ENCODE measurements around the gene CASQ1. TPM values are rescaled to one million over a fixed set of nuclear protein-coding genes. Genes with fewer than 3 reads are reported as not detected.

CASQ1 gene
- total and polyA plus RNA-seq, 3 donors from 2014 or later: 3.4 to 10.2 (median 5.6) TPM

- intact Hi-C loops (cut with DNase I; ENCODE audit: low total_unique reads): no loop called here
- WGBS, 2 donors: 85 to 87% methylated on average over 5 of the region's 5 CpGs
These were observed 34.0 kb upstream of the CASQ1 start for GRCh38 chr1:160156361-160156760.

DNA sequence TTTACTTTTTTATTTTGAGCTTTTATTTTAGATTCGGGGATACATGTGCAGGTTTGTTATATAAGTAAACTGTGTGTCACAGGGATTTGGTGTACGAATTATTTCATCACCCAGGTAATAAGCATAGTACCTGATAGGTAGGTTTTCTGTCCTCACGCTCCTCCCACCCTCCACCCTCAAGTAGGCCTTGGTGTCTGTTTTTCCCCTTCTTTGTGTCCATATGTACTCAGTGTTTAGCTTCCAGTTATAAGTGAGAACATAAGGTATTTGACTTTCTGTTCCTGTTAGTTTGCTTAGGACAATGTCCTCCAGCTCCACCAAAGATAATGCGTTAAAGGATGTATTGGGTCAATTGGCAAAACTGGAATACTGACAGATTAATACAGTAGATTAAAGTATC is 33.2 kb upstream of the CASQ1 start:
- H3K36me3 ChIP-seq (ENCODE audit: low read depth, missing control alignments): no peaks in the 10 kb centered on the region
- no peak overlapping the region for H3K27ac ChIP-seq
- intact Hi-C loops (cut with DNase I; ENCODE audit: low total_unique reads): no loop called here
- peaks cover 5% of the 10 kb centered on the region for H3K4me1 ChIP-seq
- no peak overlapping the region for H3K4me3 ChIP-seq
- no peak for TF ChIP-seq POLR2A (IDR thresholded peaks at IDR 0.05)
- TF ChIP-seq, protein P1, sequence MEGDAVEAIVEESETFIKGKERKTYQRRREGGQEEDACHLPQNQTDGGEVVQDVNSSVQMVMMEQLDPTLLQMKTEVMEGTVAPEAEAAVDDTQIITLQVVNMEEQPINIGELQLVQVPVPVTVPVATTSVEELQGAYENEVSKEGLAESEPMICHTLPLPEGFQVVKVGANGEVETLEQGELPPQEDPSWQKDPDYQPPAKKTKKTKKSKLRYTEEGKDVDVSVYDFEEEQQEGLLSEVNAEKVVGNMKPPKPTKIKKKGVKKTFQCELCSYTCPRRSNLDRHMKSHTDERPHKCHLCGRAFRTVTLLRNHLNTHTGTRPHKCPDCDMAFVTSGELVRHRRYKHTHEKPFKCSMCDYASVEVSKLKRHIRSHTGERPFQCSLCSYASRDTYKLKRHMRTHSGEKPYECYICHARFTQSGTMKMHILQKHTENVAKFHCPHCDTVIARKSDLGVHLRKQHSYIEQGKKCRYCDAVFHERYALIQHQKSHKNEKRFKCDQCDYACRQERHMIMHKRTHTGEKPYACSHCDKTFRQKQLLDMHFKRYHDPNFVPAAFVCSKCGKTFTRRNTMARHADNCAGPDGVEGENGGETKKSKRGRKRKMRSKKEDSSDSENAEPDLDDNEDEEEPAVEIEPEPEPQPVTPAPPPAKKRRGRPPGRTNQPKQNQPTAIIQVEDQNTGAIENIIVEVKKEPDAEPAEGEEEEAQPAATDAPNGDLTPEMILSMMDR (IDR thresholded peaks at IDR 0.05): no peak
- WGBS, 2 donors: 77 to 85% methylated on average over 4 of the region's 4 CpGs
- DNase-seq: no peak
- H3K9me3 ChIP-seq: no peaks in the 10 kb centered on the region
- H3K27me3 ChIP-seq: no peaks in the 10 kb centered on the region

More at GRCh38 chr1:160156361-160156760, 34.0 kb upstream of the CASQ1 start:
- TF ChIP-seq POLR2A (IDR thresholded peaks at IDR 0.05): no peak
- TF ChIP-seq, protein P1 (IDR thresholded peaks at IDR 0.05): no peak
- H3K27ac ChIP-seq: no peak overlapping the region
- H3K4me3 ChIP-seq: no peak overlapping the region
- no peaks in the 10 kb centered on the region for H3K9me3 ChIP-seq
- no peaks in the 10 kb centered on the region for H3K36me3 ChIP-seq (ENCODE audit: low read depth, missing control alignments)
- peaks cover 5% of the 10 kb centered on the region for H3K4me1 ChIP-seq
- no peak for DNase-seq
- no peaks in the 10 kb centered on the region for H3K27me3 ChIP-seq

- peaks cover 5% of the 10 kb centered on the region for H3K4me1 ChIP-seq
- H3K27ac ChIP-seq: no peak overlapping the region
- no peaks in the 10 kb centered on the region for H3K27me3 ChIP-seq
- H3K36me3 ChIP-seq (ENCODE audit: low read depth, missing control alignments): no peaks in the 10 kb centered on the region
- no peak for TF ChIP-seq POLR2A (IDR thresholded peaks at IDR 0.05)
- TF ChIP-seq, protein P1 (IDR thresholded peaks at IDR 0.05): no peak
- intact Hi-C loops (cut with DNase I; ENCODE audit: low total_unique reads): no loop called here
- WGBS, 2 donors: 88 to 98% methylated on average over 3 of the region's 3 CpGs
- no peaks in the 10 kb centered on the region for H3K9me3 ChIP-seq
- DNase-seq: no peak
- no peak overlapping the region for H3K4me3 ChIP-seq
These were observed 32.3 kb upstream of the CASQ1 start for GRCh38 chr1:160158031-160158430.

DNA sequence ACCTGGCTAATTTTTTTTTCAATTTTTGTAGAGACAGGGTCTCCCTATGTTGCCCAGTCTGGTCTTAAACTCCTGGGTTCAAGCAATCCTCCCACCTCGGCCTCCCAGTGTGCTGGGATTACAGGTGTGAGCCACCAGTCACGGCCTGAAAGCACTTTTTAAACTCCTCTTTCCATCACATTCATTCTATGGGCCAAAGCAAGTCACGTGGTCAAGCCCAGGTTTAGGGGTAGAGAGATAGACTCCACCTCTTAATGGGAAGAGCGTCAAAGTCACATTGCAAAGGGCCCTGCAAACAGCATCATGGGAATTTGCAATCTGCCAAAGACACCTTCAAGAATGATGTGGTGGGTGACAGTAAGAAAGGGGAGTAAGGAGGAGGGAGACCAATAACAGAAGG is 31.8 kb upstream of the CASQ1 start:
- intact Hi-C loops (cut with DNase I; ENCODE audit: low total_unique reads): no loop called here
- DNase-seq: no peak
- no peaks in the 10 kb centered on the region for H3K36me3 ChIP-seq (ENCODE audit: low read depth, missing control alignments)
- TF ChIP-seq POLR2A (IDR thresholded peaks at IDR 0.05): no peak
- TF ChIP-seq, protein P1 (IDR thresholded peaks at IDR 0.05): no peak
- no peaks in the 10 kb centered on the region for H3K9me3 ChIP-seq
- peaks cover 5% of the 10 kb centered on the region for H3K4me1 ChIP-seq
- no peaks in the 10 kb centered on the region for H3K27me3 ChIP-seq
- 91 to 93% methylated on average over 4 of the region's 4 CpGs for WGBS, 2 donors
- no peak overlapping the region for H3K27ac ChIP-seq
- no peak overlapping the region for H3K4me3 ChIP-seq

DNA sequence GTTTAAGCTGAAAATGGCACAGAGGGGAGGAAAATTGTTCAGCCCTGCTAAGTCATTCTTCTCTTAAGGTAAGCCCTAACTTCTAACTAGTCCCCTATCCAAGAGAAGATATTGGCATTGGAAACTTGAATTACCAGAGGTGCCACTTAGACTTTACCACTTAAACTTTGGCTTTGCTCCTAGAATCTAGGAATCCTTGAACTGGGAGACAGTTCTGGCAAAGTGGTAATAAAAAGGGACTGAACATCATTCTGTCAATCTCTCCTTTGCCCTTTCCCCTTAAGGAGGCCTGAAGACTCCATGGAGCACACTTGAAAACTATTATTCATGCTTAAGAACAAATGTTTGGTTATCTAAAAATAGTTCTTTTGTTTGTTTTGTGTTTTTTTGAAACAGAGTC is 30.5 kb upstream of the CASQ1 start:
- intact Hi-C loops (cut with DNase I; ENCODE audit: low total_unique reads): no loop called here
- H3K27me3 ChIP-seq: no peaks in the 10 kb centered on the region
- no peak overlapping the region for H3K4me3 ChIP-seq
- no peak overlapping the region for H3K27ac ChIP-seq
- TF ChIP-seq, protein P1 (IDR thresholded peaks at IDR 0.05): no peak
- TF ChIP-seq POLR2A (IDR thresholded peaks at IDR 0.05): no peak
- H3K36me3 ChIP-seq (ENCODE audit: low read depth, missing control alignments): no peaks in the 10 kb centered on the region
- peaks cover 5% of the 10 kb centered on the region for H3K4me1 ChIP-seq
- no peak for DNase-seq
- H3K9me3 ChIP-seq: no peaks in the 10 kb centered on the region
